HG02571 (cell line): ENCODE data around the gene YIPF2.

Experiments
- ATAC-seq: cut with Tn5 transposase; IDR thresholded peaks from one replicate; pipeline ENCODE4 v1.9.1; 2021; ENCODE audit warnings: mild to moderate bottlenecking, moderate library complexity; ENCODE audit not compliant: unreplicated experiment

Gene YIPF2

GRCh38 chr19:10911579-10912363 lies 16.7 kb downstream of the YIPF2 start:
- ATAC-seq = no peak

GRCh38 chr19:10908380-10908960 lies 20.0 kb downstream of the YIPF2 start:
- ATAC-seq = no peak

GRCh38 chr19:10907925-10908324 lies 20.5 kb downstream of the YIPF2 start:
- no peak for ATAC-seq

GRCh38 chr19:10899151-10899653 lies 29.2 kb downstream of the YIPF2 start:
- ATAC-seq = no peak

- no peak for ATAC-seq
Measured at GRCh38 chr19:10898633-10899032, 29.8 kb downstream of the YIPF2 start.

GRCh38 chr19:10896851-10897526 lies 31.4 kb downstream of the YIPF2 start:
- ATAC-seq = no peak

GRCh38 chr19:10895920-10896319 lies 32.5 kb downstream of the YIPF2 start:
- no peak for ATAC-seq

GRCh38 chr19:10895363-10895762 lies 33.1 kb downstream of the YIPF2 start:
- no peak for ATAC-seq

- no peak for ATAC-seq
Measured at GRCh38 chr19:10894911-10895213, 33.6 kb downstream of the YIPF2 start.

- no peak for ATAC-seq
Measured at GRCh38 chr19:10892256-10892655, 36.2 kb downstream of the YIPF2 start.

- ATAC-seq = no peak
Measured at GRCh38 chr19:10891405-10892086, 36.9 kb downstream of the YIPF2 start.

- ATAC-seq = no peak
Measured at GRCh38 chr19:10889880-10890279, 38.6 kb downstream of the YIPF2 start.

GRCh38 chr19:10888421-10888866 lies 40.0 kb downstream of the YIPF2 start:
- no peak for ATAC-seq

GRCh38 chr19:10887616-10888367 lies 40.6 kb downstream of the YIPF2 start:
- no peak for ATAC-seq

- no peak for ATAC-seq
Measured at GRCh38 chr19:10885201-10886169, 43.0 kb downstream of the YIPF2 start.

- no peak for ATAC-seq
Measured at GRCh38 chr19:10884274-10884673, 44.2 kb downstream of the YIPF2 start.

- no peak for ATAC-seq
Measured at GRCh38 chr19:10882108-10882457, 46.4 kb downstream of the YIPF2 start.

- no peak for ATAC-seq
Measured at GRCh38 chr19:10881403-10882107, 46.9 kb downstream of the YIPF2 start.

GRCh38 chr19:10878253-10878652 lies 50.2 kb downstream of the YIPF2 start:
- no peak for ATAC-seq
